NCI-H146 treated with DMSO at 0.1 percent for 48 hours (cell line): ENCODE measurements around the gene IL18R1.

ENCODE experiments used
- DNase-seq: peaks from one replicate; lab custom pipeline; 2025; ENCODE audit not compliant: unreplicated experiment; lab: John Stamatoyannopoulos, UW

The IL18R1 gene

GRCh38 chr2:102387763-102388546 lies 32.4 kb downstream of the IL18R1 start:
- no peak for DNase-seq

- no peak for DNase-seq
Measured at GRCh38 chr2:102391565-102391964, 36.0 kb downstream of the IL18R1 start.

GRCh38 chr2:102392096-102392495 lies 36.5 kb downstream of the IL18R1 start:
- no peak for DNase-seq

GRCh38 chr2:102392942-102393341 lies 37.3 kb downstream of the IL18R1 start:
- DNase-seq, result no peak

GRCh38 chr2:102396012-102396411 lies 40.4 kb downstream of the IL18R1 start:
- no peak for DNase-seq

GRCh38 chr2:102397209-102397608 lies 41.6 kb downstream of the IL18R1 start:
- DNase-seq, result no peak

- DNase-seq, result no peak
Measured at GRCh38 chr2:102399499-102400141, 44.0 kb downstream of the IL18R1 start.

GRCh38 chr2:102401456-102401855 lies 45.9 kb downstream of the IL18R1 start:
- no peak for DNase-seq

GRCh38 chr2:102401865-102402264 lies 46.3 kb downstream of the IL18R1 start:
- DNase-seq, result no peak

- DNase-seq, result no peak
Measured at GRCh38 chr2:102410952-102411351, 55.4 kb downstream of the IL18R1 start.

GRCh38 chr2:102412199-102412598 lies 56.6 kb downstream of the IL18R1 start:
- no peak for DNase-seq

- no peak for DNase-seq
Measured at GRCh38 chr2:102417946-102418345, 62.4 kb downstream of the IL18R1 start.

GRCh38 chr2:102418421-102418961 lies 62.9 kb downstream of the IL18R1 start:
- DNase-seq, result no peak

GRCh38 chr2:102420290-102420689 lies 64.7 kb downstream of the IL18R1 start:
- no peak for DNase-seq

GRCh38 chr2:102421890-102422759 lies 66.5 kb downstream of the IL18R1 start:
- no peak for DNase-seq

- DNase-seq, result no peak
Measured at GRCh38 chr2:102422910-102423309, 67.3 kb downstream of the IL18R1 start, which contains the start of gene IL18RAP. TSS of gene IL18RAP (plus strand) at chr2:102423160. CDS start at chr2:102423278, 118 bp downstream.

GRCh38 chr2:102423368-102423767 lies 67.8 kb downstream of the IL18R1 start:
- DNase-seq, result no peak

- DNase-seq, result no peak
Measured at GRCh38 chr2:102424754-102425153, 69.2 kb downstream of the IL18R1 start.

- no peak for DNase-seq
Measured at GRCh38 chr2:102425441-102426132, 70.0 kb downstream of the IL18R1 start.

GRCh38 chr2:102427249-102427648 lies 71.7 kb downstream of the IL18R1 start:
- no peak for DNase-seq

GRCh38 chr2:102428573-102428972 lies 73.0 kb downstream of the IL18R1 start:
- DNase-seq, result no peak
